CD4-positive, alpha-beta T cell treated with Interleukin-17A for 1 hour (primary cell): ENCODE results near the gene WBP2.
A peak's percentile ranks its signal among the peaks of the same experiment; 100 is the strongest.
"Not testable (repeated sequence)": the region's sequence is repeated elsewhere in the genome, so short reads cannot be mapped to it uniquely, and the experiment has no call there.

ENCODE experiments used
- DNase-seq: peaks from one replicate; pipeline ENCODE4 v3.0.0-alpha.2; 2020

The WBP2 gene

GRCh38 chr17:75888484-75888883, 33.3 kb upstream of the WBP2 start:
- no peak for DNase-seq

DNA sequence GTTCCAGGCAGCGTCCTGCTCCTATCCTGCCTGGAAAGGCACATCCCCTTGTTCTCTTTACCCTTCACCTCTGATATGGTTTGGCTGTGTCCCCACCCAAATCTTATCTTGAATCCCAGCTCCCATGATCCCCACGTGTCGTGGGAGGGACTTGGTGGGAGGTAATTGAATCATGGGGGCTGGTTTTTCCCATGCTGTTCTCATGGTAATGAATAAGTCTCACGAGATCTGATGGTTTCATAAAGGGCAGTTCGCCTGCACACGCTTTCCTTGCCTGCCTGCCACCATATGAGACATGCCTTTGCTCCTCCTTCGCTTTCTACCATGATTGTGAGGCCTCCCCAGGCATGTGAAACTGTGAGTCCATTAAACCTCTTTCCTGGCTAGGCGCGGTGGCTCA, 30.7 kb upstream of the WBP2 start:
- not testable (repeated sequence) for DNase-seq

GRCh38 chr17:75885431-75885830, 30.3 kb upstream of the WBP2 start:
- DNase-seq, result no peak

GRCh38 chr17:75881678-75882454, 26.7 kb upstream of the WBP2 start:
- DNase-seq, result peak; percentile 40

DNA sequence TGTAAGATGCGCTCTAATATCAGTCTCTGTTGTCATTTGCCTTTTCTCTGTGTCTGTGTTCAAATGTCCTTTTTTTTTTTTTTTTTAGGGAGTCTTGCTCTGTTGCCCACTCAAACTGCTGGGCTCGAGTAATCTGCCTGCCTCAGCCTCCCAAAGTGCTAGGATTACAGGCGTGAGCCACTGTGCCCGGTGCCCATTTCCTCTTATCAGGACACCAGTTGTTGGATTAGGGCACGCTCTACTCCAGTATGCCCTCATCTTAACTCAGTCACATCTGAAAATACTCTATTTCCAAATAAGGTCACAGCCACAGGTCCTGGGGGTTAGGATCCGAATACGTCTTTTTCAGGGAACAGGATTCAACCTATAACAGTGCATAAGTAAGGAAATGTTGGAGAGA, 25.1 kb upstream of the WBP2 start:
- no peak for DNase-seq

DNA sequence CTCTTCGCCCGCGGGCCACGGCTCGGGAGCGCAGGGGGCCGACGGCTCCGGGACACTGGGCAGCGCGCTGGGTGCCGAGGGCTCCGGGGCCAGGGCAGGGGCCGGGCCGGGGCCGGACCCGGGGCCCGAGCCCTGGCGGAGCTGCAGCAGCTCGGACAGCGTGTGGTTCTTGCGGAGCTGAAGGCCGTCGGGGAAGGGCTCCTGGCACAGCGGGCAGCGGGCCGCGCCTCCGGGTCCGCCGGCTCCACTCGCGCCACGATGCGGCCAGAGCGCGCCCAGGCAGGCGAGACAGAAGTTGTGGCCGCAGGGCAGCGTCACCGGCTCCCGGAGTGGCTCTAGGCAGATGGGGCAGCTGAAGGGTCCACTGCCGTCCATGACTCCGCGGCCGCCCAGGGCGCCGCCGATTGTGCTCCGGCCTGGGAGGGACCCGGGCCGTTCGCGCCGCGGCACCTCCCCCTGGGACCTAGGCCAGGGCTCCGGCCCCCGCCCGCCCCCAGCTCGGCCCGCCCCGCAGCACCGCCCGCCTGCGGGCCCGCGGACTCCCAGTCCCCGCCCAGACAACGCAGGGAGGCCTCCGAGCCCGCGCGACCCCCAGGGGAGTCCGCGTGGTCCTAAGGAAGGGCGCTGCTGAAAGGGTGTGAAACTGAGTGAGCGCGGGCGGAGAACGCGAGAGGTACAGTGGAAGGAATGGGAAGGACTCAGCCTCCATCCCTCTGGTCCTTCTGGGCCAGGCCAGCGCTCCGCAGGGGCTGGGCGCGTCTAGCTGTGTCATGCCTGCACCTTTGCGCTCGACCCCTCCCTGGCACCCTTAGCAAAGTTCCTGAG, 23.3 kb upstream of the WBP2 start, which contains the start of gene TRIM47:
Gene TRIM47 (minus strand): TSS at position 408 of the 825 bp plus-strand sequence. CDS start 33 bp downstream, at position 375.
- DNase-seq, result no peak

DNA sequence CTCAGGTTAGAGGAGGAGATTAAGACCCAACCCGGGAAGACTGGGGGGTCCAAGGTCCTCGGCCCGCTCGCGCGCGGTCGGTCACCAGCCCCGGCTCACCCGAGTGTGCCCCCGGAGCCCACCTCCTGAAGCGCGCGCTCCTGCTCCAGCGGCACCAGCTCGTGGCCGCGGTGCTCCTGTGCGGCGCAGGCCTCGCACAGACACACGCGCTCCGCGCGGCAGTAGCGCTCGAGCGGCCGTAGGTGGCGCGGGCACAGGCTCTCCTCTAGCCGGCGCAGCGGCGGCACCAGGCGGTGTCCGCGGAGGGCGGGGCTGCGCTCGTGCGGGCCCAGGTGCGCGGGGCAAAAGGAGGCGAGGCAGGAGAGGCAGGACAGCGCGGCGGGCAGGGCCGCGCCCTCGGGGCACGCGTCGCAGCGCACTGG, 22.6 kb upstream of the WBP2 start:
- peak; percentile 72 for DNase-seq

DNA sequence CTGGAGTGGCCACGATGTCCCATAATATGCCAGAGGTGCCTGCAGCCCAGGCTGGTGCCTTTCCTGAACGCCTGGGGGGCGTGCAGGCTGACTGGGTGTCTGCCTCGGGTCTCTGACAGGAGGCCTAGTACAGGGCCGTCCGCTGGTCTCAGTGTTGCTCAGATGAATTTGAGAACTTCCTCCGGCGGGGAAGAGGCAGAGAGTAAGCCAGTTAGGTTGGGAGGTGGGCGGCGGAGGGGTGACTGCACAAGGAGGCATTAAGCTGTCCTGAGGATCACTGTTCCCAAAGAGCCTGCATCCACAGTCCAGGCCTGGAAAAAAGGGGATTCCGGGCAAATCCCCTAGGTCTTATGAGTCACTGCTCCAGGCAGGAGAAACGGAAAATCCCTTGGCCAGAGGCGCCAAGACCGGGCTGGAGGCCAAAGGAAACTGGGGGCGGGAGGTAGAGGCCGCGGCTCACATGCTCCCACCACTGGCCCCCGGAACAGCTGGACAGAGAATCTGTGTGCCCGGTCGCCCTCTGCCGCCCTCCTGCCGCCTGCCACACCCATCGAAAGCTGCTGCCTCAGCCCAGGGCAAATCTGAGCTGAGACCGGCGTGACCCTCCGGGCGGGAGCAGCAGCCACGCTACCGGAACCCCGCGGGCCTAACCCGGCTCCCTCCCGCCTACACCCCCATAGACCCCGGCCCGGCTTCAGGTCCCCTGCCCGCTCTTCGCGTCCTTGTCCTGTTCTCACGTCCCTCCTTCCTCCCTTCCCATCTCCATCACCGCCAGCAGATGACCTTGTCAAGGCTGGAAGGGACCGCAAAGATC, 22.0 kb upstream of the WBP2 start:
- no peak for DNase-seq

- DNase-seq, result peak; percentile 82
Observed at GRCh38 chr17:75876190-75876937, 21.2 kb upstream of the WBP2 start.

- DNase-seq, result no peak
Observed at GRCh38 chr17:75875940-75876189, 20.7 kb upstream of the WBP2 start.

DNA sequence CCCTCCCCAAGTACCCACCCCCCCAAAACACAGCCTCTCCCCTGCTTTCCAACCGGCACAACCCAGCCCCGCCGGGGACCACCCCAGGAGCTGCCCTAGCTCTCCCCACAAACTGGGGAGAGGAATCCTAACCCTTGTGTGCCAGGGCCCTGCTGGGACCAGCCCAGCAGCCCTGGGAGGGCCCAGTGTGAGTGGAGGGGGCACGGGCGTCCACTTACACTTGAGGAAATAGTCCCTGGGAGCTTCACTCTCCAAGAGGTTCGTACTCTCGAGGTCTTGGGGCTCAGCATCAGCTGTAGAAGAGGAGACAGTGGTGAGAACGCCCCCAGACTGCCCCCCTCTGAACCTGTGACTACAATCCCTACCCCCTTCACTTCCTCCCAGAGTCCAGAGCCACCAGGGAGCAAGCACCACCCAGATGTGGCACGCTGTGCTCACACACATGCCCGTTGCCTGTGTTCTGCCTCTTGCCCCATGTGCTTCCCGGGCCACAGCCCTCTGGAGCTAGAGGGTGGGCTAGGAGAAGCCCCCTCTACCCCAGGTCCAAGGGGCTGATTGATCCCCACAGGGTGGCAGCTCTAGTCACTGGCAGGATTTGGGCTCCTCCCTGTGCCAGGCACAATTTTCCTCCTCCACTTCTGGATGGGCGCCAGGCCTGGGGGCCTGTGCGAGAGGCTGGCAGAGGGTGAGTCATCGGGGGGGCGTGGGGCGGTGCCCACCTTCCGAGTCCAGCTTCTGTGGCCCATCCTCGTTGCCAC, 20.2 kb upstream of the WBP2 start:
- DNase-seq, result no peak

DNA sequence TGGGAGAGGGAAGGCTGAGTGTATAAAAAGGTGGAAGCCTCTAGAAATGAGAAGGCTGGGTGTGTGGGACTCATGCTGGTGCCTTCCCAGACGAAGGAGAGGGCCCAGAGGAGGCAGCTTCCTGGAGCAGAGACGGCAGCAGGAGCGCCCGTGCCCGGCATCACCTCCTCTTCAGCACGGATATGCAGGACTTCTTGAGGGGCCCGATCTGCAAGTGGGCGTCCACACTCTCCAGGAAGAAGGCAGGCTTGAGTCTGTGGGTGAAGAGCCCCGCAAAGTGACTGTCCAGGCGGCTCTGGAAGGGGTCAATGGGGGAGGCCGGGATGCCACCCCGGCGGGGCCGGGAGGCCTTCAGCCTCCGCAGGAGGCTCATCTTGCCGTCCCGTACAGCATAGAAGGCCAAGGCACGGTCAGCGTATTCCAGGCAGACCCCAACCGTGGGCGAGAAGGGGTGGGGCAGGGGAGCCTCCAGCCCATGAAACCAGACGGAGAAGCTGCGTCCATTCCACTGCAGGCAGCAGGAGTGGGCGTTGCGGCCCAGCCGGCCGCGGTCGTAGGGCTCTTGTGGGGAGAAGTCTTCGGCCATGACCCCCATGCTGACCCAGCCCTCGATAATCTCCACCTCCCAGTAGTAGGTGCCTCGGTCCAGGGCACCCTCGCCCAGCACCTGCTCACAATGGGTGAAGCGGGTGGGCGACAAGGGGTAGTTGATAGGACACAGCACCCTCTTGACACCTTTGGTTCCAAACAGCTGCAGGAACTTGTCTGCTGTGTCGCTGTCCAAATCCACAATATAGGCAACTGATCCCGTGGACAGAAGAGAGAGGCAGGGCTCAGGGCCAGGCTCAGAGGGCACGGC, 19.4 kb upstream of the WBP2 start:
- no peak for DNase-seq

DNA sequence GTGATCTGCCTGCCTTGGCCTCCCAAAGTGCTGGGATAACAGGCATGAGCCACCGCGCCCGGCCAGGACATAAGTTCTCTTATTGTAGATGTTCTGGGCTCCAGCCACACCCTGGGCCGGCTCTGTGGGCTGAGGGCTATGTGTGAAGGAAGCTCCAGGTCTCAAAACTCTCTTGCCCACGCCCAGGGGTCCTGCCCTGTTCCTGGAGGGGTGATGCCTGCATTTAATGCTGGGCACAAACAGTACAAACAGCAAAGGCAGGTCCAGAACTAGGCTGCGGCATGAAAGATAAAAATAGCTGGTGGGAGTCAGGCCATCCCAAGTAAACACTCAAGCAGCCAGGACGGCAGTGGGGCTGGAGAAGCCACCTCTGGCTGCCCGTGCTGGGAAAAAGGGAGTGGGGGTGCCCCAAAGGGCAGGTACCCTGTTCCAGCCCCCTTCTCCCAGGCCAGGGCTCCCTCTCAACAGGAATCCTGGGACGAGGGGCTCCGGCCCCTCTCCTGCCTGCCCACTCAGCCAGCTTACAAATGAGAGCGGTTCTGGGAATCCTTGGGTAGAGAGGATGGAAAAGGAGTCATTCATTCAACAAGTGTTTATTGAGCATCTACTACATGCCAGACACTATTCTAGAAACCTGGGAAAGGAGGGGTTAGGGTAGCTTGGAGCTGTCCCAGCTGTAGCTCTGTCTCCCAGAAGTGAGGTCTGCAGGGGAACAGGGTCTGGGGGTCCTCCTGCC, 18.6 kb upstream of the WBP2 start:
- no peak for DNase-seq

DNA sequence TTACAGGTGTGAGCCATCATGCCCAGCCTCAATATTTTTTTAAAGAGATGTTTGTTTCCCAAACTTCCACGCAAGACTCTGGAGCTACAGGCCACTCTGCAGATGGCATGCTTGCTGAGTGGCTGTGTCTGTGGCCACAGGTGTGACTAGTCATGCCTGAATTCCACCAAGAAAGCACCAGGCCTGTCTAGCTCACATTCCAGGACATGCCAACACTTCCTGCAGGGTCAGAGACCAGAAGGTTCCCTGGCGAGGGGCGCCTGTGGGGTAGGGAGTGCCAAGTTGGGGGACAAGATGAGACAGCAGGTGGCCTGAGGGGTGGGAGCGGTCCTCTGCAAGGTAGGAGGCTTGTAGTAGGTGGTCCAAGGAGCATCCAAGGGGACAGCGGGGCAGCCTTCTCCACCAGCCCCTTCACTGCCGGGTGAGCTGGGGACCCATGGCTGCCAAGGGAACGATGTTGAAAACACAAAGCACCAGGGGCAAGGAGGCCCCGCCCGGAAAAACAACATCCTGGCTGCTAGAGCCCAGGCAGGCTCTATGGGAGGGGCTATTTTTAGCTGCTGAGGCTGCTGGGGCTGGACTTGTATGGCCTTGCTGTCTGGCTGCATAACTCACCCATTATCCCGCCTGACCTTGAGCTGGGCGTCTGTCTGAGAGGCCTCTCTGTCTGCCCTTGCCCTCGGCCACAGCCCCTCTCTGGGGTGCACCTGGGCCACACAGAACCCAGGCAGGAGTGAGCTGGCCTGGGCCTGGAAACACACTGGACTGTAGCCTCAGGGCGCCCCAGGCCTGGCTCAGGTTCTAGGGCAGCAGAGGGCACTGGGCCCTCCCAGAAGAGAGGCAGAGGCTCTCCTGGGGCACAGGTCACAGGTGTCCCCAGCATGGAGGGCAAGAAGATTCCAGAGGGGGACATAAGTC, 17.6 kb upstream of the WBP2 start:
- peak; percentile 82 for DNase-seq

- not testable (repeated sequence) for DNase-seq
Observed at GRCh38 chr17:75870228-75870627, 15.1 kb upstream of the WBP2 start.

DNA sequence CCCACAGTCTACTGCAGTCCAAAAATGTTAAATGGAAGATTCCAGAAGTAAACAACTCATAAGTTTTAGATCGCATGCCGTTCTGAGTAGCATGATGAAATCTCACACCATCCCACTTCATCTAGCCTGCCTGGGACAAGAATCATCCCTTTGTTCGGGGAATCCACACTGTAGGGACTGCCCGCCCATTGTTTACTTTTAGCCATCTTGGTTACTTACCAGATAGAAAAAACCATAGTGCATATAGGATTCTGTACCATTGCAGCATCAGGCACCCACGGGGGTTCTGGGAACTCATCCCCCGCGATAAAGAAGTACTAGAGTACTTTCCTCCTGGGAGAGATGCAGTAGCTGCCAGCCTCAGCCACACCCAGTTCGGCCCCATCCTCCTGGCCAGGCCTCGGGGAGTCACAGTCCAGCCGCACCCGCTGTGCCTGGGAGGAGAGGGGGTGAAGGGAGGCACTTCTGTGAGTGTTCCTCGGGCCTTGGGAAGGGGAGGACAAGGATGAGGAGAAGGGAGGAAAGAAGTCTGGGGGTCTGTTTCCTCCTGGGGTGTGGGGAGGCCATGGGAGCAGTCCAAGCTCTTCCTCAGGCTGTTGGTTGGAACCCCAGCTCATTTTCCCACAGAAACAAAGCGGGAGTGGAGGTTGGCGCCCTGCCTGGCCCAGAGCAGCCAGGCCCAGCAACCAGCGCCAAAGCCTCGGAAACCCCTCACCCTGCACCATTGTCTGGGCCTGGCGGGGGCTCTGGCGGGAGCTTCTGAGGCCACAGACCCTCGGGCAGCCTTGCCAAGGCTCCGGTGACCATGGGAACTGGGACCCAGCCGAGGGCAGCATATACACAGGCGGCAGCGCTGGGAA, 14.4 kb upstream of the WBP2 start:
- DNase-seq, result no peak

DNA sequence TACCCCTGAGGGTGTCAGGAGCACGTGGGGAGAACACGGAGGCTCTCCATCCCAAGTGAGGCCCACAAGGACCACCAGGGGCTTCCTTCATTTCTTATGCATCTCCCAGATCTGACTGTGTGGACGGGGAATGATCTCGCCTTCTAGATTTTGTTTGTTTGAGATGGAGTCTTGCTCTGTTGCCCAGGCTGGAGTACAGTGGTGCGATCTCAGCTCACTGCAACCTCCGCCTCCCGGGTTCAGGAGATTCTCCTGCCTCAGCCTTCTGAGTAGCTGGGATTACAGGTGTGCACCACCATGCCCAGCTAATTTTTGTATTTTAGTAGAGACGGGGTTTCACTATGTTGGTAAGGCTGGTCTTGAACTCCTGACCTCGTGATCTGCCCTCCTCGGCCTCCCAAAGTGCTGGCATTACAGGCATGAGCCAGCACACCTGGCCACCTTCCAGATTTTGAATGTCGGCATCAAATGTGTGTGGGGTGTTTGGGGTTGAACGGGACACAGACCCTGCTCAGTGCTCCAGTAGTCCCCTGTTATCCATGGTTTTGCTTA, 13.7 kb upstream of the WBP2 start:
- not testable (repeated sequence) for DNase-seq
